ENCODE data around the gene GPR161. TPM values are rescaled to one million over a fixed set of nuclear protein-coding genes. Genes with fewer than 3 reads are reported as not detected.

The GPR161 gene
- total RNA-seq, 1 donor from 2014 or later: 2.8 TPM

DNA sequence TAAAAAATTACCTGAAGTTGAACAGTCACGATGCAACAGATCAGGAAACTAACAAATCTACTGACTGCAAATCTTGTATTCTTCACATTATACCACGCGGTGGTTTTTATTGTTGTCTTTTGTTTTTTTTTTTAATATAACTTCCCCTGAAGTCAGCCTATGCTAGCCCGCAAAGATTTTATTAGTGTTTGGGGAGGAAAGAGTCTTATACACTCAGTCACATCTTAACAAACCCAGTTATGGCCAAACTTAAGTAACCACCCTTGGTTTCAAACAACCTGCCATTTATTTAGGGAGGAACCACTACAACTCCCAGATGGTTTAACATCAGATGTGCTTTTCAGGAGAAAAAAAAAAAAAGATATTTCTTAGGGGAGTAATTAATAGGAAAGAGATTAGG lies 15.2 kb upstream of the GPR161 start:
- TF ChIP-seq, protein P1, sequence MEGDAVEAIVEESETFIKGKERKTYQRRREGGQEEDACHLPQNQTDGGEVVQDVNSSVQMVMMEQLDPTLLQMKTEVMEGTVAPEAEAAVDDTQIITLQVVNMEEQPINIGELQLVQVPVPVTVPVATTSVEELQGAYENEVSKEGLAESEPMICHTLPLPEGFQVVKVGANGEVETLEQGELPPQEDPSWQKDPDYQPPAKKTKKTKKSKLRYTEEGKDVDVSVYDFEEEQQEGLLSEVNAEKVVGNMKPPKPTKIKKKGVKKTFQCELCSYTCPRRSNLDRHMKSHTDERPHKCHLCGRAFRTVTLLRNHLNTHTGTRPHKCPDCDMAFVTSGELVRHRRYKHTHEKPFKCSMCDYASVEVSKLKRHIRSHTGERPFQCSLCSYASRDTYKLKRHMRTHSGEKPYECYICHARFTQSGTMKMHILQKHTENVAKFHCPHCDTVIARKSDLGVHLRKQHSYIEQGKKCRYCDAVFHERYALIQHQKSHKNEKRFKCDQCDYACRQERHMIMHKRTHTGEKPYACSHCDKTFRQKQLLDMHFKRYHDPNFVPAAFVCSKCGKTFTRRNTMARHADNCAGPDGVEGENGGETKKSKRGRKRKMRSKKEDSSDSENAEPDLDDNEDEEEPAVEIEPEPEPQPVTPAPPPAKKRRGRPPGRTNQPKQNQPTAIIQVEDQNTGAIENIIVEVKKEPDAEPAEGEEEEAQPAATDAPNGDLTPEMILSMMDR (IDR thresholded peaks at IDR 0.05; ENCODE audit: borderline replicate concordance): no peak
- H3K9me3 ChIP-seq (replicated peaks): peaks cover 9% of the 10 kb centered on the region
- intact Hi-C loops (cut with micrococcal nuclease): no loop called here

DNA sequence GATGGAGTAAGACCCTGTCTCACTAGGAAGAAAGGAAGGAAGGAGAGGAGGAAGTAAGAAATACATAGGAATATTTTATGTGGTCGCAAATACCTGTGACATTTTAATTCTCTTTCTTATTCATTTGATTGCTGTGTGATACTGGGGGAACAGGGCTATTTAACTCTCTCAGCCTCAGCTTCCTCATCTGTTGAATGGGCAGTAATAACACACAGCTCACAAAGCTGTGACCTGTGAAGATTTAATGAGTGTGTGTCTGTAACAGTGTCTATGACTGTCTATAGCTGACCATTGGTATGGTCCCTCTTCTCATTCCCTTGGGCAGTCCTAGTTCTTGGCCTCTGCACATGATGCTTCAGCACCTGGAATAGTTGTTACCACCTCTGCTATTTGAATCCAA lies 13.6 kb upstream of the GPR161 start:
- Histone ChIP-seq H3K36me3 (no peaks in the 10 kb centered on the region), H3K4me3 (no peak overlapping the region), H3K27me3 (ENCODE audit: low read depth) (no peaks in the 10 kb centered on the region), H3K4me1 (peaks cover 7% of the 10 kb centered on the region), H3K9me3 (replicated peaks) (no peaks in the 10 kb centered on the region), H3K27ac (replicated peaks) (no peak overlapping the region)
- intact Hi-C loops (cut with micrococcal nuclease): no loop called here
- no peak for DNase-seq
- TF ChIP-seq, protein P1 (IDR thresholded peaks at IDR 0.05; ENCODE audit: borderline replicate concordance): no peak

More for the DNA sequence above, 15.2 kb upstream of the GPR161 start:
- DNase-seq: no peak
- Histone ChIP-seq H3K27me3 (ENCODE audit: low read depth) (no peaks in the 10 kb centered on the region), H3K27ac (replicated peaks) (no peak overlapping the region), H3K36me3 (no peaks in the 10 kb centered on the region), H3K4me1 (peaks cover 3% of the 10 kb centered on the region), H3K4me3 (no peak overlapping the region)

DNA sequence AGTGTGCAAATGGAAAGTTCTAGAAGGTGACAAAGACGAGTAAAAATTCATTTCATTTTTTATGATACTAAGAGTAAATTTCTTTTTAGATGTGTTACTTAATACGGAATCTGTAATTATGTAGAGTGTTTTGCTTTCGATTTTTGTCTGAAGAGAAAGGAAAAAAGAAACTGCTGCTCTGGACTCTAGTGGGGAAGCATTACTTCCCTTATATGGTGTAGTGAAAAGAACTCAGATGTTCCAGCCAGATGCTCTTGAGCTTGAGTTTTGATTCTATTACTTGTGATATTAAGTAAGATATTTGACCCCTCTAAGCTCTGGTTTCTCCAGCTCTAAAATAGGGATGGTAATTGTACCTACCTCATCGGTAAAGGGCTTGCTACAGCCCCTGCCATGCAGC lies 12.2 kb upstream of the GPR161 start:
- intact Hi-C loops (cut with micrococcal nuclease): no loop called here
- no peak overlapping the region for H3K4me3 ChIP-seq
- peaks cover 8% of the 10 kb centered on the region for H3K4me1 ChIP-seq
- no peak for DNase-seq
- TF ChIP-seq, protein P1 (IDR thresholded peaks at IDR 0.05; ENCODE audit: borderline replicate concordance): no peak
- H3K36me3 ChIP-seq: no peaks in the 10 kb centered on the region
- H3K27ac ChIP-seq (replicated peaks): no peak overlapping the region
- no peaks in the 10 kb centered on the region for H3K27me3 ChIP-seq (ENCODE audit: low read depth)
- no peaks in the 10 kb centered on the region for H3K9me3 ChIP-seq (replicated peaks)

DNA sequence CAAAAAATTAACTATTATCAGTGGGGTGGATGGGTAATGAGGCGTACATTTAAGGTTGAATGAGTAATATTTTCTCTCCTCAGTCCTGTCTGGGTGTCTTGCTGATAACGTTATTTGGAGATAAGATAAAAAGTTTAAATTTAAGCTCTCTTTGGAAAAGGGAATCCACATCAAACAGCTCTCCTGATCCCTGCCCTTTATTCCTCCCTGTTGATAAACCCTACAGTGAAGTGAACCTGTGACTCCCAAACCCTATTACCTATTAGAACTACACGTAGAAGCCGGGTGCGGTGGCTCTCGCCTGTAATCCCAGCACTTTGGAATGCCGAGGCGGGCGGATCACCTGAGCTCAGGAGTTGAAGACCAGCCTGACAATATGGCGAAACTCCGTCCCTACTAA lies 9.9 kb upstream of the GPR161 start:
- DNase-seq: no peak
- no peak overlapping the region for H3K27ac ChIP-seq (replicated peaks)
- no peaks in the 10 kb centered on the region for H3K27me3 ChIP-seq (ENCODE audit: low read depth)
- intact Hi-C loops (cut with micrococcal nuclease): no loop called here
- peaks cover 8% of the 10 kb centered on the region for H3K4me1 ChIP-seq
- TF ChIP-seq, protein P1 (IDR thresholded peaks at IDR 0.05; ENCODE audit: borderline replicate concordance): no peak
- H3K4me3 ChIP-seq: no peak overlapping the region
- H3K9me3 ChIP-seq (replicated peaks): no peaks in the 10 kb centered on the region
- no peaks in the 10 kb centered on the region for H3K36me3 ChIP-seq

DNA sequence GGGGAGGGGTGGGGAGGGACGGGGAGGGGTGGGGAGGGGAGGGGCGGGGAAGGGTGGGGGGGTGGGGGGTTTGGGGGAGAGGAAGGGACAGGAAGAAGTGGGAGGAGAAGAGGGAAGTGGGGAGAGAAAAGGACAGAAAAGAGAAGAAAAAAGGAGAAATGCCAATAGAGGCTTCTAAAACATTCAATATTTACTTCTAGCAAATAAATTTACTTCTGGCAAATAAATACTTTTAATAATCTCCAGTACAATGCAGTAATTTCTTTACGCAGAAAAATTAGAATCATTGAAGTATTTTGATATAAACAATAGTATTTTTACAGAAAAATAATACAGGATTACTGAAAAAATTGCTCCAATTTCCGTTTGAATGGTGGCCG lies 9.4 kb upstream of the GPR161 start:
- H3K4me1 ChIP-seq: peaks cover 6% of the 10 kb centered on the region
- no peaks in the 10 kb centered on the region for H3K9me3 ChIP-seq (replicated peaks)
- TF ChIP-seq, protein P1 (IDR thresholded peaks at IDR 0.05; ENCODE audit: borderline replicate concordance): no peak
- H3K27ac ChIP-seq (replicated peaks): no peak overlapping the region
- intact Hi-C loops (cut with micrococcal nuclease): no loop called here
- H3K27me3 ChIP-seq (ENCODE audit: low read depth): no peaks in the 10 kb centered on the region
- H3K4me3 ChIP-seq: no peak overlapping the region
- no peak for DNase-seq
- no peaks in the 10 kb centered on the region for H3K36me3 ChIP-seq

Measured in left ventricle myocardium inferior (tissue), 1 donor.